ENCODE results near the gene RNF144B.

DNA sequence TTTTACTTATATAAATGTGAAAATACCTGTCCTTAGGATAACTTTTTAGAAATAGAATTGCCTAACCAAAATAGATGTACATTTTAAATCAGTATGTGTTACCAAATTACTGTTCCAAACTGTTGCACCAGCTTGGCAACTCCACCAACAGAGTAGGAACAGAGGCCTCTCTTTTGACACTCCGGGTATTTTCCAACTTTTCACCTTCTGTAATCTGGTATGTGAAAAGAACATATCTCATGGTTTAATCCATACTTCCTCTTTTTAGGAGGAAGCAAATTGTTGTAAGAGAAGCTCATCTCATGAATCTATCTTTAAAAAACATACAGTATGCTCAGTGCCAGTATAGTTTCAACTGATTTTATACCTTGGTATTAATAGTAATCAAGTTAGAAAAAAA, 24.9 kb downstream of the RNF144B start:
- TF ChIP-seq POLR2A (IDR thresholded peaks at IDR 0.05), result no peak
- TF ChIP-seq, protein P1, sequence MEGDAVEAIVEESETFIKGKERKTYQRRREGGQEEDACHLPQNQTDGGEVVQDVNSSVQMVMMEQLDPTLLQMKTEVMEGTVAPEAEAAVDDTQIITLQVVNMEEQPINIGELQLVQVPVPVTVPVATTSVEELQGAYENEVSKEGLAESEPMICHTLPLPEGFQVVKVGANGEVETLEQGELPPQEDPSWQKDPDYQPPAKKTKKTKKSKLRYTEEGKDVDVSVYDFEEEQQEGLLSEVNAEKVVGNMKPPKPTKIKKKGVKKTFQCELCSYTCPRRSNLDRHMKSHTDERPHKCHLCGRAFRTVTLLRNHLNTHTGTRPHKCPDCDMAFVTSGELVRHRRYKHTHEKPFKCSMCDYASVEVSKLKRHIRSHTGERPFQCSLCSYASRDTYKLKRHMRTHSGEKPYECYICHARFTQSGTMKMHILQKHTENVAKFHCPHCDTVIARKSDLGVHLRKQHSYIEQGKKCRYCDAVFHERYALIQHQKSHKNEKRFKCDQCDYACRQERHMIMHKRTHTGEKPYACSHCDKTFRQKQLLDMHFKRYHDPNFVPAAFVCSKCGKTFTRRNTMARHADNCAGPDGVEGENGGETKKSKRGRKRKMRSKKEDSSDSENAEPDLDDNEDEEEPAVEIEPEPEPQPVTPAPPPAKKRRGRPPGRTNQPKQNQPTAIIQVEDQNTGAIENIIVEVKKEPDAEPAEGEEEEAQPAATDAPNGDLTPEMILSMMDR (IDR thresholded peaks at IDR 0.05), result no peak
